Osteocyte (in vitro differentiated cells): Measurements from ENCODE around the gene UBE2G2. TPM values are rescaled to one million over a fixed set of nuclear protein-coding genes. Genes with fewer than 3 reads are reported as not detected.

Source experiments
- DNase-seq: peaks from one replicate; pipeline ENCODE4 v3.0.0; 2021; ENCODE audit warnings: mixed read lengths; ENCODE audit not compliant: unreplicated experiment; ENCODE audit errors: extremely low spot score
- H3K27ac Mint-ChIP-seq: one replicate; pipeline ENCODE4 v1.8.0; 2021; ENCODE audit warnings: mild to moderate bottlenecking, mixed read lengths; ENCODE audit not compliant: unreplicated experiment
- H3K27me3 Mint-ChIP-seq: one replicate; pipeline ENCODE4 v1.8.0; 2021; ENCODE audit warnings: mixed read lengths; ENCODE audit not compliant: unreplicated experiment
- H3K36me3 Mint-ChIP-seq: one replicate; pipeline ENCODE4 v1.8.0; 2021; ENCODE audit warnings: mixed read lengths; ENCODE audit not compliant: unreplicated experiment
- H3K4me1 Mint-ChIP-seq: one replicate; pipeline ENCODE4 v1.8.0; 2021; ENCODE audit warnings: mixed read lengths; ENCODE audit not compliant: unreplicated experiment
- H3K4me3 Mint-ChIP-seq: one replicate; pipeline ENCODE4 v1.8.0; 2021; ENCODE audit warnings: mild to moderate bottlenecking, moderate library complexity, mixed read lengths; ENCODE audit not compliant: unreplicated experiment
- H3K9me3 Mint-ChIP-seq: one replicate; pipeline ENCODE4 v1.8.0; 2021; ENCODE audit warnings: mixed read lengths; ENCODE audit not compliant: unreplicated experiment
- CTCF ChIP-seq: fragments of 200-600 bp; sonication (generic); IDR thresholded peaks from 2 replicates; pipeline ENCODE4 v1.5.0; 2021; ENCODE audit warnings: antibody characterized with exemption, mild to moderate bottlenecking, moderate library complexity
- total RNA-seq: library from RNA; stranded (reverse); gene quantifications from 2 replicates; pipeline ENCODE4 v1.2.1, GENCODE V29; 2021

UBE2G2 gene
- total RNA-seq, 1 donor from 2014 or later, result 78.7 TPM

- H3K4me3 Mint-ChIP-seq, result no peak overlapping the region
- no peak for DNase-seq
- no peak overlapping the region for H3K27ac Mint-ChIP-seq
- H3K27me3 Mint-ChIP-seq, result peaks cover 9% of the 10 kb centered on the region
- H3K4me1 Mint-ChIP-seq, result peaks cover 18% of the 10 kb centered on the region
- TF ChIP-seq CTCF, result no peak
- H3K36me3 Mint-ChIP-seq, result no peaks in the 10 kb centered on the region
- peaks cover 6% of the 10 kb centered on the region for H3K9me3 Mint-ChIP-seq
Measured at GRCh38 chr21:44749759-44750674, 51.6 kb downstream of the UBE2G2 start.

- Mint-ChIP-seq H3K4me1 (peaks cover 18% of the 10 kb centered on the region), H3K9me3 (no peaks in the 10 kb centered on the region), H3K27me3 (peaks cover 11% of the 10 kb centered on the region), H3K27ac (no peak overlapping the region), H3K36me3 (no peaks in the 10 kb centered on the region), H3K4me3 (no peak overlapping the region)
- DNase-seq, result no peak
- TF ChIP-seq CTCF, result no peak
Measured at GRCh38 chr21:44749116-44749758, 52.4 kb downstream of the UBE2G2 start.

- Mint-ChIP-seq H3K4me3 (no peak overlapping the region), H3K27ac (peak overlapping the region; percentile 31), H3K9me3 (no peaks in the 10 kb centered on the region), H3K4me1 (peaks cover 18% of the 10 kb centered on the region), H3K27me3 (peaks cover 17% of the 10 kb centered on the region), H3K36me3 (no peaks in the 10 kb centered on the region)
- TF ChIP-seq CTCF, result no peak
- no peak for DNase-seq
Measured at GRCh38 chr21:44748621-44749020, 53.0 kb downstream of the UBE2G2 start.

GRCh38 chr21:44742418-44743153, 59.0 kb downstream of the UBE2G2 start:
- Mint-ChIP-seq H3K4me3 (no peak overlapping the region), H3K36me3 (no peaks in the 10 kb centered on the region), H3K4me1 (peaks cover 12% of the 10 kb centered on the region), H3K27ac (no peak overlapping the region), H3K9me3 (no peaks in the 10 kb centered on the region), H3K27me3 (peaks cover 45% of the 10 kb centered on the region)
- DNase-seq, result no peak
- TF ChIP-seq CTCF, result peak; percentile 66
